Mucosa of descending colon (tissue), 3 donors: Measurements from ENCODE around the gene SPTBN1. TPM values are rescaled to one million over a fixed set of nuclear protein-coding genes. Genes with fewer than 3 reads are reported as not detected.

Experiments
- ATAC-seq: fragments of 200-7000 bp; cut with Tn5 transposase; one replicate; pipeline ENCODE4 v1.9.1; 2020; ENCODE audit warnings: mild to moderate bottlenecking, moderate library complexity
- DNase-seq, 3 donors: peaks; one replicate each; pipeline ENCODE4 v3.0.0-alpha.2; 2020
- H3K36me3 ChIP-seq: fragments of 200-600 bp; one replicate; pipeline ENCODE4 v1.8.0; 2021; ENCODE audit warnings: low read depth, mild to moderate bottlenecking
- H3K4me1 ChIP-seq: fragments of 200-600 bp; one replicate; pipeline ENCODE4 v1.8.0; 2021; ENCODE audit warnings: low read depth, mild to moderate bottlenecking
- H3K4me3 ChIP-seq: fragments of 200-600 bp; one replicate; pipeline ENCODE4 v1.8.0; 2021; ENCODE audit warnings: mild to moderate bottlenecking
- H3K9me3 ChIP-seq: fragments of 200-600 bp; one replicate; pipeline ENCODE4 v1.8.0; 2021; ENCODE audit warnings: mild to moderate bottlenecking
- CTCF ChIP-seq: fragments of 200-600 bp; IDR thresholded peaks from one replicate; pipeline ENCODE4 v1.8.0; 2022; ENCODE audit warnings: antibody characterized with exemption, mild to moderate bottlenecking
- intact Hi-C, 2 donors: fragments of 100-400 bp; cut with DNase I in 1 of 2; cut with micrococcal nuclease in 1 of 2; formaldehyde crosslinking; loops; one replicate each; pipeline versions ENCODE4 v1.11.0 to v1.11.1; 2022; cut with DNase I, micrococcal nuclease
- total RNA-seq, 3 donors: library from RNA; stranded (reverse); fragmentation: NEBNext Ultra II Directional in 2 of 3; extraction: Animal tissue kit (Norgen Biotek cat#: 25700) in 2 of 3; gene quantifications; one replicate each; pipeline versions ENCODE4 v1.2.1 to v1.2.4, GENCODE V29; 2021 to 2023
- donor health status: DM: no; HTN: no; CAD: no; lungs with moderate emphysema.
- donor health status: DM: no; HTN: no; CAD: no.
- donor health status: DM: no; HTN: yes; CAD: no.

SPTBN1 gene
- total RNA-seq, 3 donors from 2014 or later: 237 to 396 (median 392) TPM

GRCh38 chr2:54651291-54651690 is 195.2 kb downstream of the SPTBN1 start:
- H3K4me1 ChIP-seq: no peaks in the 10 kb centered on the region
- no peak overlapping the region for H3K4me3 ChIP-seq
- intact Hi-C loops: no loop called here
- DNase-seq (no peak), ATAC-seq (no peak)
- H3K9me3 ChIP-seq: no peaks in the 10 kb centered on the region
- H3K36me3 ChIP-seq: peaks cover 30% of the 10 kb centered on the region
- no peak for TF ChIP-seq CTCF

GRCh38 chr2:54652540-54652939 is 196.4 kb downstream of the SPTBN1 start:
- no peak for DNase-seq
- H3K36me3 ChIP-seq: peaks cover 19% of the 10 kb centered on the region
- TF ChIP-seq CTCF: no peak

GRCh38 chr2:54653572-54654204 is 197.6 kb downstream of the SPTBN1 start:
- intact Hi-C loops: no loop called here
- Histone ChIP-seq H3K9me3 (no peaks in the 10 kb centered on the region), H3K4me1 (peaks cover 6% of the 10 kb centered on the region), H3K36me3 (peaks cover 13% of the 10 kb centered on the region), H3K4me3 (no peak overlapping the region)
- DNase-seq: no peak
- TF ChIP-seq CTCF: no peak
- ATAC-seq: peak; percentile 7

More at GRCh38 chr2:54652540-54652939, 196.4 kb downstream of the SPTBN1 start:
- intact Hi-C loops: no loop called here
- Histone ChIP-seq H3K4me3 (no peak overlapping the region), H3K9me3 (no peaks in the 10 kb centered on the region), H3K4me1 (no peaks in the 10 kb centered on the region)
- no peak for ATAC-seq

- no peaks in the 10 kb centered on the region for H3K9me3 ChIP-seq
- H3K4me1 ChIP-seq: peaks cover 6% of the 10 kb centered on the region
- intact Hi-C loops: no loop called here
- ATAC-seq: no peak
- peaks cover 13% of the 10 kb centered on the region for H3K36me3 ChIP-seq
- TF ChIP-seq CTCF: no peak
- no peak overlapping the region for H3K4me3 ChIP-seq
- DNase-seq: no peak
These were observed 199.1 kb downstream of the SPTBN1 start for GRCh38 chr2:54655046-54655809.

- Histone ChIP-seq H3K9me3 (no peaks in the 10 kb centered on the region), H3K4me3 (no peak overlapping the region), H3K36me3 (peaks cover 16% of the 10 kb centered on the region), H3K4me1 (peaks cover 6% of the 10 kb centered on the region)
- DNase-seq (no peak), ATAC-seq (no peak)
- intact Hi-C loops: no loop called here
- no peak for TF ChIP-seq CTCF
These were observed 200.7 kb downstream of the SPTBN1 start for GRCh38 chr2:54656863-54657262.
